ENCODE data around the gene NUS1.
"Not testable (repeated sequence)": the region's sequence is repeated elsewhere in the genome, so short reads cannot be mapped to it uniquely, and the experiment has no call there.

Gene NUS1

DNA sequence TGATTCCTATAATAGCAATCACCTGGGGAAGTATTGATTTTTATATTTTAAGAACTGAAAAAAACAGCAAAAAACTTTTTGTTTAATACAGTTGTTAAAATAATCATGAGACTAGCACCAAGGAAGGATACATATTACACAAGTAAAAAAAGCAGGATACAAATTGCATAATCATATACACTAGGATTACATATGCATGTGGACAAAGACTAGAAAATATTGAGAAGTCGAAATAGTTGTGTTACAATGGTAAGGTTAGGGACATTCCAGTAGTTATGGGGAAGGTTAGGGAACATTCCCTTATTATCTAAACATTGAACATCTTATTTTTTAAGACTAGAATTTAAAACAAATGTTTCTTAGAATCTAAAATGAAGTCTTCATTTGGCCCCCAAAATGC, 9.5 kb downstream of the NUS1 start:
- TF ChIP-seq, protein P1, sequence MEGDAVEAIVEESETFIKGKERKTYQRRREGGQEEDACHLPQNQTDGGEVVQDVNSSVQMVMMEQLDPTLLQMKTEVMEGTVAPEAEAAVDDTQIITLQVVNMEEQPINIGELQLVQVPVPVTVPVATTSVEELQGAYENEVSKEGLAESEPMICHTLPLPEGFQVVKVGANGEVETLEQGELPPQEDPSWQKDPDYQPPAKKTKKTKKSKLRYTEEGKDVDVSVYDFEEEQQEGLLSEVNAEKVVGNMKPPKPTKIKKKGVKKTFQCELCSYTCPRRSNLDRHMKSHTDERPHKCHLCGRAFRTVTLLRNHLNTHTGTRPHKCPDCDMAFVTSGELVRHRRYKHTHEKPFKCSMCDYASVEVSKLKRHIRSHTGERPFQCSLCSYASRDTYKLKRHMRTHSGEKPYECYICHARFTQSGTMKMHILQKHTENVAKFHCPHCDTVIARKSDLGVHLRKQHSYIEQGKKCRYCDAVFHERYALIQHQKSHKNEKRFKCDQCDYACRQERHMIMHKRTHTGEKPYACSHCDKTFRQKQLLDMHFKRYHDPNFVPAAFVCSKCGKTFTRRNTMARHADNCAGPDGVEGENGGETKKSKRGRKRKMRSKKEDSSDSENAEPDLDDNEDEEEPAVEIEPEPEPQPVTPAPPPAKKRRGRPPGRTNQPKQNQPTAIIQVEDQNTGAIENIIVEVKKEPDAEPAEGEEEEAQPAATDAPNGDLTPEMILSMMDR (IDR thresholded peaks at IDR 0.05; ENCODE audit: low read depth, low read length) = no peak
- DNase-seq (ENCODE audit: extremely low read depth, low read depth) = no peak

DNA sequence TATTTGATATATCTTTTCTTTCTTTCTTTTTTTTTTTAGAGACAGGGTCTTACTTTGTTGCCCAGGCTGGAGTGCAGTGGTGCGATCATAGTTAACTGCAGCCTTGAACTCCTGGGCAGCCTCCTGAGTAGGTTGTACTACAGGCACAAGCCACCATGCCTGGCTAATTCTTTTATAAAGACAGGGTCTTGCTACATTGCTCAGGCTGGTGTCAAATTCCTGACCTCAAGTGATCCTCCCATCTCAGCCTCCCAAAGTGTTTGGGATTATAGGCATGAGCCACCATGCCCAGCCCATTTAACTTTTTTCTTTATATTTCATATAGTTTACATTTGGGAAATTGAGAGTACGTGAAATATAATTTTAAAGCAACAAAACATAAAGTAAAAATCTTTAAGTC, 10.1 kb downstream of the NUS1 start:
- TF ChIP-seq, protein P1 (IDR thresholded peaks at IDR 0.05; ENCODE audit: low read depth, low read length) = no peak
- DNase-seq (ENCODE audit: extremely low read depth, low read depth) = no peak

DNA sequence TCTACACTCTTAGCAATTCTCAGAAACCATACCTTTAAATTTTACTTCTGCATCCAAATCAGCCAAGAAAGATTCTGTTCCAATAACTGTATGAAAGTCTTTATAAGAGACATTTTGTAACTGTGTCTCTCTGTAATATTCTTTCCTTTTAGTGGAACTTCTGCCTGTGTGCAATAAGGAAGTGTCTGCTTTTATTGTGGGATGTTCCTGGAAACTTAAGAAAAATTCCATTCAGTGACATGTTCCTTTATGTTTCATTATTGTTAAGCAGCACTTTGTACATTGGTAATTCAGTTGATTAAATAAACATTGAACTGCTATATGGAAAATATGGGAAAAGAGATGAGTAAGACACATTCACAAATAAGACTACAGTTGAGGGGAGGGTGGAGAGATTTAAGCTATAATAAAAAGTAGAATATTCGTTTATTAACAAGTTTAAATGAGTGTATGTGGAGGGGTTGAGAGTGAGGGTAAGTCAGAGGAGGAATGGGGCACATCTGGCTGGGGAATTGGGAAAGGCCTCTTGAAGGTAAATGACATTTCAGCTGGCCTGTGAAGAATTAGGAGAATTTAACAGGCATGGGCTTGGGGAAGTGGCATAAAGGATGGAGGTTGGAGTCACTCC, 11.9 kb downstream of the NUS1 start:
- TF ChIP-seq, protein P1 (IDR thresholded peaks at IDR 0.05; ENCODE audit: low read depth, low read length) = no peak
- no peak for DNase-seq (ENCODE audit: extremely low read depth, low read depth)

DNA sequence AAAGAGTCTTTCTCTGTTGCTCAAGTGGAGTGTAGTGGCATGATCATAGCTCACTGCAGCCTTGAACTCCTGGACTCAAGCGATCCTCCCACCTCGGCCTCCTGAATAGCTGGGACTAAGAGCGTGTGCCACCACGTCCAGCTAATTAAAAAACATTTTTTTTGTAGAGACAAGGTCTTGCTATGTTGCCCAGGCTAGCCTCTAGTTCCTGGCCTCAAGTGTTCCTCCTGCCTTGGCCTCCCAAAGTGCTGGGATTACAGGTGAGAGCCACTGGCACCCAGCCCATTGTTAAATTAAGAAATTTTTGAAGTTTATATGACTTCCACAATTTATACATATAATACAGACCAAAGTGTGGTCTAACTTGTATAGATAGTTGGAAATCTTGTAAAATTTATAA, 14.3 kb downstream of the NUS1 start:
- not testable (repeated sequence) for DNase-seq (ENCODE audit: extremely low read depth, low read depth)

GRCh38 chr6:117706504-117706903, 31.2 kb downstream of the NUS1 start:
- no peak for DNase-seq (ENCODE audit: extremely low read depth, low read depth)
- TF ChIP-seq, protein P1 (IDR thresholded peaks at IDR 0.05; ENCODE audit: low read depth, low read length) = no peak

DNA sequence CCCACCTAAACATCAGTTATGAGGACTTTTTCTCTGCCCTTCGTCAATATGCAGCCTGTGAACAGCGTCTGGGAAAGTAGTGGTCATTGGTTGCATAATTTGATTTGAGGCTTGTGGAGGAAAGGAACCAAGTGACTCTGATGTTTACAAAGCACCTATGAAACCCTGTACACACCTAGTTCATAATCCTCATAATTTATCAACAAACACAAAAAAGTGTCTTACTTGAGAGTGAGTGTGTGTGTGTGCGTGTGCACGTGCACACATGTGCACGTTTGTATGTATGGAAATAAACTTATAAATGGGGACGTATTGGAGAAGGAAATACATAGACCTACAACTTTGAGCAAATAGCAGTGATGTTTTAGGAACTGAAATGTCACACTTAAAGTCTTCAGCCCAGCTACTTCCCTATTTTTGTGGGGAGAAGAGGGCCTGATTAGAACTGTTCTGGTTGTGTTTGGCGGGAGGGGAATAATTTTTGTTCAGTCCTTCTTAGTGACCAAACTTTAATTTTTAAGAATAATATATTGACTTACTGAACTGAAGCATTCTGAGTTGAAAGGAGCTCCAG, 31.8 kb downstream of the NUS1 start:
- not testable (repeated sequence) for DNase-seq (ENCODE audit: extremely low read depth, low read depth)

GRCh38 chr6:117711369-117711768, 36.1 kb downstream of the NUS1 start:
- DNase-seq (ENCODE audit: extremely low read depth, low read depth) = no peak
- TF ChIP-seq, protein P1 (IDR thresholded peaks at IDR 0.05; ENCODE audit: low read depth, low read length) = no peak

DNA sequence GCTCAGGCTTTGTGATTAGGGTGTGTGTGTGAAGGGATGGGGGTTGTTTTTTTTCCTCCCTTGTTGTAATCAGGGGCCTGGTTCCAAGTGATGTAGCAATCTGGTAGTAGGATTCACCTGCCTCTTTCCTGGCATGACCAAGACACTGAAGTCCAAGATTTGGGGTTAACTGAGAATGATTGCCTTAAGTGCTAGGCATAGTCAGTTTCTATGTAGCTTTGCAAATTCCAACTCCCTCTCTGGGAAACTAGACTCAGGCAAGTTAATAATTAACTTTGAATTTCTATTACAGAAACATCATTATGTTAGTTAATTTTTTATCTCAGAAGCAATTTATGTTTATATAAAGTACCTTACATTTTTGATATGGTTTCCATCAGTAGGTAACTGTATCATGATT, 43.6 kb downstream of the NUS1 start:
- TF ChIP-seq, protein P1 (IDR thresholded peaks at IDR 0.05; ENCODE audit: low read depth, low read length) = no peak
- DNase-seq (ENCODE audit: extremely low read depth, low read depth) = no peak

DNA sequence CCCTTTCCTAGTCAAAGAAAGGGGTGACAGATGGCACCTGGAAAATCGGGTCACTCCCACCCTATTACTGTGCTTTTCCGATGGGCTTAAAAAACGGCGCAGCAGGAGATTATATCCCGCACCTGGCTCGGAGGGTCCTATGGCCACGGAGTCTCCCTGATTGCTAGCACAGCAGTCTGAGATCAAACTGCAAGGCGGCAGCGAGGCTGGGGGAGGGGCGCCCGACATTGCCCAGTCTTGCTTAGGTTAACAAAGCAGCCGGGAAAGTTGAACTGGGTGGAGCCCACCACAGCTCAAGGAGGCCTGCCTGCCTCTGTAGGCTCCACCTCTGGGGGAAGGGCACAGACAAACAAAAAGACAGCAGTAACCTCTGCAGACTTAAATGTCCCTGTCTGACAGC, 46.3 kb downstream of the NUS1 start:
- DNase-seq (ENCODE audit: extremely low read depth, low read depth) = not testable (repeated sequence)
